Cerebellar nuclear complex (tissue), 1 donor: ENCODE results near the gene APBB1IP.
"Not testable (repeated sequence)": the region's sequence is repeated elsewhere in the genome, so short reads cannot be mapped to it uniquely, and the experiment has no call there.

Source experiments
- DNase-seq, 2 experiments: peaks; one replicate each; lab custom pipeline; 2025; lab: John Stamatoyannopoulos, UW

APBB1IP gene

GRCh38 chr10:26441491-26442214 is 3.5 kb downstream of the APBB1IP start:
- no peak for DNase-seq

GRCh38 chr10:26445411-26446031 is 7.4 kb downstream of the APBB1IP start:
- DNase-seq: no peak

GRCh38 chr10:26446258-26446657 is 8.1 kb downstream of the APBB1IP start:
- DNase-seq: no peak

GRCh38 chr10:26448292-26448691 is 10.2 kb downstream of the APBB1IP start:
- no peak for DNase-seq

- no peak for DNase-seq
Measured at GRCh38 chr10:26448706-26449435, 10.7 kb downstream of the APBB1IP start.

- DNase-seq: no peak
Measured at GRCh38 chr10:26449726-26450125, 11.6 kb downstream of the APBB1IP start.

- no peak for DNase-seq
Measured at GRCh38 chr10:26451903-26452302, 13.8 kb downstream of the APBB1IP start.

GRCh38 chr10:26453850-26454249 is 15.7 kb downstream of the APBB1IP start:
- no peak for DNase-seq

- no peak for DNase-seq
Measured at GRCh38 chr10:26454891-26455290, 16.8 kb downstream of the APBB1IP start.

GRCh38 chr10:26455567-26456315 is 17.6 kb downstream of the APBB1IP start:
- DNase-seq: no peak

GRCh38 chr10:26457088-26457487 is 18.9 kb downstream of the APBB1IP start:
- no peak for DNase-seq

- no peak for DNase-seq
Measured at GRCh38 chr10:26460736-26461135, 22.6 kb downstream of the APBB1IP start.

GRCh38 chr10:26463986-26464385 is 25.8 kb downstream of the APBB1IP start:
- no peak for DNase-seq

- no peak for DNase-seq
Measured at GRCh38 chr10:26464632-26465280, 26.6 kb downstream of the APBB1IP start.

GRCh38 chr10:26466531-26466930 is 28.4 kb downstream of the APBB1IP start:
- not testable (repeated sequence) for DNase-seq

- DNase-seq: no peak
Measured at GRCh38 chr10:26467639-26468038, 29.5 kb downstream of the APBB1IP start.

GRCh38 chr10:26468291-26468690 is 30.1 kb downstream of the APBB1IP start:
- no peak for DNase-seq

- DNase-seq: no peak
Measured at GRCh38 chr10:26468700-26469099, 30.6 kb downstream of the APBB1IP start.

- no peak for DNase-seq
Measured at GRCh38 chr10:26472492-26472778, 34.3 kb downstream of the APBB1IP start.

- DNase-seq: no peak
Measured at GRCh38 chr10:26474026-26474425, 35.9 kb downstream of the APBB1IP start.

GRCh38 chr10:26474845-26475244 is 36.7 kb downstream of the APBB1IP start:
- not testable (repeated sequence) for DNase-seq

- no peak for DNase-seq
Measured at GRCh38 chr10:26475386-26475785, 37.2 kb downstream of the APBB1IP start.
